Esophagus squamous epithelium (tissue), 4 donors: Measurements from ENCODE around the gene IPMK.
"Not testable (repeated sequence)": the region's sequence is repeated elsewhere in the genome, so short reads cannot be mapped to it uniquely, and the experiment has no call there.

Source experiments
- CTCF ChIP-seq, 6 experiments: fragments of 450-650 bp in 4 of 6; fragments of 200-600 bp in 2 of 6; sonication (generic) in 2 of 6; IDR thresholded peaks; one replicate each; pipeline ENCODE4 v1.5.1; 2016 to 2019; ENCODE audit warnings: antibody characterized with exemption in 6 of 6, mild to moderate bottlenecking in 4 of 6, moderate library complexity in 4 of 6
- POLR2A ChIP-seq, 4 donors: fragments of 450-650 bp; IDR thresholded peaks; one replicate each; pipeline ENCODE4 v1.6.1; 2017; ENCODE audit warnings: antibody characterized with exemption in 4 of 4, mild to moderate bottlenecking in 4 of 4, moderate library complexity in 3 of 4

GRCh38 chr10:58243801-58244200 is 23.9 kb downstream of the IPMK start:
- not testable (repeated sequence) for TF ChIP-seq POLR2A, CTCF (IDR thresholded peaks at IDR 0.05)
